UCSD-AML1 (cell line): Measurements from ENCODE around the gene PPP1R1A.

ENCODE experiments used
- DNase-seq: peaks from one replicate; lab custom pipeline; 2025; ENCODE audit not compliant: unreplicated experiment; lab: John Stamatoyannopoulos, UW

Gene PPP1R1A

DNA sequence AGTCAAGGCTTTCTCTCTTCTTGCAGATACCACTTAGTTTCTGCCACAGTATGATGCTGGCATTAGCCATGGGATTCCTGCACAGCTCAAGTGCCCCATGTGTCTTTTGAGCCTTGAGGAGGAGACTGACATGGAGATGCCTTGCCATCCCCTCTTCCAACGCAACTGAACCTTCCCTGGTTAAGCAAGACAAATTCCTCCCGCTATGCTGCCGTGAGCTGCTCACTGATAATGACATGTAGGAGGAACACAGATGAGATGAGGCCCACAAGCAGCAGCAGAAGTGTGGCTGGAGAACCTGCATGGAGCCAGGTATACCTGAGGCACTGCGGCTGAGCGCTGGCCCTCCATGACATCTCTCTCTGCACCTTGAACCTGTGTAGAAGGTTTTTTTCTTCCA is 15.4 kb upstream of the PPP1R1A start:
- no peak for DNase-seq

DNA sequence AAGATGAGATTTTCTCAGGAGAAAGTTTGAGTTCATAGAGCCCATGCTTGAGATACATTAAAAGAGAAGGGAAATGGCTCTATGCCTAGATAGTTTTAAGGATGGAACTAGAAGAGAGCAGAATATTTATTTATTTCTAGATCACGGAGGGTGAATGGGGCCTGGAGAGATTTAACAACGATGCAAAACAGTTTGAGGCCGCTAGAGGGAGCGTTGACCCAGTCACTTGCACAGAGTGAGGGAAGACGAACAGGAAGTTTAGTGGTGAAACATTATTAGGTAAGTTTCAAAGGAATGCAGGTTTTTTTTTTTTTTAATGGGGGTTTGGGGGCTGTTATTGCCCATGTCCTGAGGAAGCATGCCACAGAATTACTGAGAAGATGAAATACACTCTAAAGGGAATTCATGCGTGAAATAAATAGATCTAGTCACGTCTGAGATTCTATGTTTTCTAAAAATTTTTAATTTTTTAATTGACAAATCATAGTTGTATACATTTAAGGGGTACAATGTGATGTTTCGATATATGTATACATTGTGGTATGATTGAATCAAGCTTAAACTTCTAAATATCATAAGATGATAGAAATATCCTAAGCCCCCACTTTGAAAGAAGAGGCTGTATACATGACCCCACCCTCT is 14.8 kb upstream of the PPP1R1A start:
- DNase-seq: peak; percentile 41

DNA sequence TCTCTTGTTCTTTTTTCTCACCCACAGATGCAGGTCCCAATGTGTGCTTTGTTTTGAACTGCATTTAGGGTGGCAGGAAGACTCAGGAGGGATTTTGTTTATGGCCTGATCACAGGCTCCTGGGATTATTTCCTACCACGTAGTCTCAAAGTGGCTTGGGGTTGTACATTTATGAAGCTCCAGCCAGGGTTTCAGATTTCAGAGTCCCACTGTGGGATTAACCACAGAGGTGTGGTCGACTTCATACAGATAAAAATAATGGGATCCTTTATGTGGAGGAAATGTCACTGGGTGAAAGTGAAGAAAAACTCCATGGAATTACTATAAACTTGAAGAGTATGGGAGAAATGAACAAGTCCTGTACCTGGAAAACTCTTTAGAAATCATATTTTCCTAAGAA is 14.2 kb upstream of the PPP1R1A start:
- no peak for DNase-seq

DNA sequence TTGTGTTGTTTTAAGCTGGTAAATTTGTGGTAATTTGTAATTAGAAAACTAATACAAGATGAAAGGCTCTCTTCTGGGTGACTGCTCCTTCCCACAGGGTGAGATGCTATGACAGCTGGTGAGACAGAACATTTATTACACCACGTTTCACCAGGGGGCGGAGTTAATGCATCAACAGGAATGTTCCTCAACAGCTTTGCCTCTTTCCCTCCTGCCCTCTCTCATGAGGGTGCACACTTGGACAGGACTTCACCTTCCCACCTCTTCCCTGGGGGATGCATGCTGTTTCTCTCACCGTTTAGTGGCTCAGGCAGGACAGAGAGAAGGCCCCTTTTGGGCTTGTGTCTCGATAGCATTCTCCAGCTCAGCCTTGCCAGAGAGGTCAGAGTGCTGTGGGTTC is 13.4 kb upstream of the PPP1R1A start:
- DNase-seq: no peak

DNA sequence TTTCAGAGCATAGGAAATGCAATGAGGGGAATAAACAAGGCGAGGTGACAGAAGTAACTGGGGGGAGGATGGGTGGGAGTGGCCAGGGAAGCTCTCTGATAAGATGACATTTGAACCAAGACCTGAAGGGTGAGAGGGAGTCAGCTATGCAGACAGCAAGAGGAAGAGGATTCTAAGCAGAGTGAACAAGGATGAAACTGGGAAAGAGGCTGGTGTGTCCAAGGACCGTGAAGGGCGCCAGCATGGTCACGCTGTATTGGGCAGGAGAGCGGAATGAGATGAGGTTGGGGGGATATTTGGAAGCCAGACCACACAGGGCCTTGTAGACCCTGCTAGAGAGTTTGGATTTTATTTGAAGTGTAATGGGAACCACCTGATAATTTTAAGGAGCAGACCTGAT is 10.5 kb upstream of the PPP1R1A start:
- no peak for DNase-seq

DNA sequence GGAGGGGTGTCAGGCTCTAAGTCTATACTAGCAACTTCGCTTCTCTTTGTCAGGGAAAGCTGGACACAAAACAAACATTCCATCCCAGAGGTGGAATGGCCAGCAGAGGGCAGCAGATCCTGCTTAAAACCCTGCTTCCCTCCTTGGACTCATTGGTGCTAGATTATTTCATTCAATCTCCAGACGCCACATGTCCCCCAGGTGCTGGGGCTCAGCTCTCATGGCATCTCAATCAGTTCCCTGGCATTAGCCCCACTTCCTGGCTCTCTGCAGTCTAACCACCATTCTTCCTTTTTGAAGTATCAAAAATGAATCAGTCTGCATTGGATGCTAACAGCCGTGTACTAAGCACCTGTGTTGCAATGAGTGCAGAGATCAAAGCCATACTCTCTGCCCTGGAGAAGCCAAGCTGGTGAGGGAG is 8.1 kb upstream of the PPP1R1A start:
- DNase-seq: peak; percentile 63

DNA sequence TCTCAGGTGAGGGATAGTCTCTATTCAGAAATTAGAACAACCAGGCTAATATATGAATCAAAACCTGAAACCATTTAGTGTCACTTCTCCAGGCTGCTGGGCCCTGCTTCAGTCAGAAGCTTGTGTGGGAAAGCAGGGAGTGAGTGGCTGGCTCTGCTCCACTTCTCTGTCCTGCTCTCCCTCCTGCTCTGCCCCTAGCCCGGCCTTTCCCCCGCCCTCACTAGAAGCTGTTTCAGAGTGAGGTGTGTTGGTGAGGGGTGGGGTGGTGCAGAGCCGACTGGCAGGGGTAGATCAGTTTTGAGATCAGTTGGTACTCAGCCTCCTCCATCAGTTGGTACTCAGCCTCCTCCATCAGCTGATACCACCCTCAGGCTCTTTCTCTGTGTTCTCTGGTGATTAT is 7.0 kb upstream of the PPP1R1A start:
- DNase-seq: no peak

DNA sequence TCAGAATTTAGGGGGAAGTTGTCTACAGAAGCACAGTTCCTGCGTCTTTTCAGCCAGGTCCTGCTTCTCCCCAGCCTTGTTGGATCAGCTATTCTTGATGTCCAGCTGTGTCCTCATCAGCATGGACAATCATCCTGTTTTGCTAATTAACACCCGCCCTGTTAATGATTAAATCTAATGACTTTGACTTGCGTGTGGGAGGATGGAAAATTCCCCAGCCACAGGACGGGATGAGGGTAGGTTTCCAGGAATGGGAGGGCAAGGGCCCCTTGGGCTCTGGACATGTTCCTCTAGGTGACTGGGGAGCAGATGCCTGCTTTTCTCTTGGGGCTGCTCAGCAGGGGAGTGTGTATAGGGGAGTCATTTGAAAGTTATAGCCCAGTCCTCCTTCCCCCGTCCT is 5.3 kb upstream of the PPP1R1A start:
- DNase-seq: no peak

DNA sequence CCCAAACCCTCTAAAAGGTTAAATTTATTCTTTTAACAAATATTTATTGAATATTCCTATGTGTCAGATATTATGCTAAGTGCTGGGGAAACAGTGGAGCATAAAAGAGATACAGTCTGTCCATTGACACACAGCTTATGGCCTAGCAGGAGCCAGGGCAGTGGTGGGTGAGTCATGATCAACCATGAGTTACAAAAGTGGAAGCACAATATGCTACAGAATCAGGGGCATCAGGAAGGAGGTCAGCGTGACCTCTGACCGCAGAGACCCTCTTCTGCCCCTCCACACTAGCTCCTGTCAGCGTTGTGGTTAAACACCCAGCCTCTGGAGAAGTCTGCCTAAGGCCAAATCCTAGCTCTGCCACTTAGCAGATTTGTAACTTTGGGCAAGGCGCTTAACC is 4.7 kb upstream of the PPP1R1A start:
- DNase-seq: no peak

DNA sequence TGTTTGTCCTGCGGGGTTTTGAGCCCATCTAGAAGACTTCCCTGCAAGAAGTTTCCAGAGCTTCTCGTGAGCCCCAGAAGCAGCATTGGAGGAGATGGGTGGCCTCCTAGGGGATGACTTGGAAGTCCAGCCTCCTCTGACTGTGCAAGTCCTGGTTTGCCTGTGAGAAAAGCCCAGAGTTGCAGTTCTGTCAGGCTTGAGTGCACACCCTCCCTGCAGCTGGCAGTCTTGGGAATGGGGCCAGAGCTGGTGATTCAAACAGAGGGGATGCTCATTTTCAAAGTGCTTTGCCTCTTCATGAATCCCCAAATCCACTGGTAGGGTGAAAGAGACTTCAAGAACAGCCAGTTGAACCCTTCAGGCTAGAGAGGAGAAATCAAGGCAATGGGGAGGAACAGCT is 3.9 kb upstream of the PPP1R1A start:
- DNase-seq: no peak

DNA sequence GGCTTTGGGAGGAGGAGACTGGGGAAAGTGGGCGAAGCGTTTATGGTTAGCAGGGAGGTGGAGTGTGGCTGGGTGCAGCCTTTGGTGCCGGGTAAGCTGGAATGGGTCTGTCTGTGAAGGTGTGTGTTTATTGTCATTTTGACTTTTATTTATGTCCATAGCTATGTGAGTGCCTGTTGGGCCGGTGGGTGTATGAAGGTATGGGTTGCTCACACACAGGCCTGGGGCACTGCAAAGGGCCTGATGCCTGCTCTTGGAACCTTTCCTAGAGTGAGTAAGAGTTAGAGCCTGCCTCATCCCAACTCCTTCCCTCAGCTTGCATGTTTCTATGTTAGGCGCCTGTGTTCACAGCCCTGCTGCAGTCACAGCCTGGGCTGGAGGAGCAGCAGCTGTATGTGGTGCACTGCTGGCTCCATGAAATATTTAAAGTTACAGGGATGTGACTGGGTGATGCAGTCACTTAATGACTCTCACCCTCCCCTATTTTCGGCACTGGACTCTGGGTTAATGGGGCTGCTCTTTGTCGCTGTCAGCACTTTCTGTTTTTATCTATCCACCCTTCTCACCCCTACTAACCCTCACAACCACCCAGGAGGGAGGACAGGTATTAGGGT is 2.6 kb upstream of the PPP1R1A start:
- no peak for DNase-seq

DNA sequence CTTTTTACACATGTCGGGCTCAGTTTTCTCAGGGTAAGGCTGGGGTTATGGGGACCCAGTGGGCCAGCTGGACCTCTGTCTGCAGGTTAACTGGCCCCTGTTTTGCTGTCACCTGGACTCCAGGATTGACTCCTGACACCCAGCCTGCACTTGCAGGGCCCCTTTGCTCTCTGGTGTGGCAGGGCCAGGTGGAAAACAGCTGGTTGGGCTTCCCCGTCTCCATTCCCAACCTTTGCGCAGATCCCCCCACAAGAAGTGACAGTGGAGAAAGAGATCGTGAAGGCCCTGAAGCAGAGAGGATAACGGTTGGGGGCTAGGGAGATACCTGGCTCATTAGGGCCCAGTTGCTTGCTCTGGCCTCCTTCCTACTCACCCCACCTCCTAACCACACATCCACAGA is 1.5 kb upstream of the PPP1R1A start:
- DNase-seq: no peak

DNA sequence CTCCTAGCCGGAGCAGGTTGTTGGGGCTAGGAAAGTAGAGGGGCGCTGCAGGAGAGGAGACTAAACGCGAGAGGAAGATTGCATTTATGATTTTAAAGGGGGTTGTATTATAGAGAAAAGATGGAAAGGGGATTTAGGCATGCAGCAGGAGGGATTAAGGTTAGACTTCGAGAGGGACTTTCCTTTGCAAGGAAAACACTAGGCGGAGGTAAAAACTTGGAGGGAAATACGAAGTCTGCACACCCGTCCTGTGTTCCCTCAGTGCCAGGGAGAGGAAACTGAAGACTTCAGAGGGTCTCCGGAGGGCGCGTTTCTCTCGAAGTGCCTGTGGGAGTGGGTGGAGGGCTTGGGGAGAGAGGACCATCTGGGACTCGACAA is 420 bp upstream of the PPP1R1A start:
- DNase-seq: no peak

DNA sequence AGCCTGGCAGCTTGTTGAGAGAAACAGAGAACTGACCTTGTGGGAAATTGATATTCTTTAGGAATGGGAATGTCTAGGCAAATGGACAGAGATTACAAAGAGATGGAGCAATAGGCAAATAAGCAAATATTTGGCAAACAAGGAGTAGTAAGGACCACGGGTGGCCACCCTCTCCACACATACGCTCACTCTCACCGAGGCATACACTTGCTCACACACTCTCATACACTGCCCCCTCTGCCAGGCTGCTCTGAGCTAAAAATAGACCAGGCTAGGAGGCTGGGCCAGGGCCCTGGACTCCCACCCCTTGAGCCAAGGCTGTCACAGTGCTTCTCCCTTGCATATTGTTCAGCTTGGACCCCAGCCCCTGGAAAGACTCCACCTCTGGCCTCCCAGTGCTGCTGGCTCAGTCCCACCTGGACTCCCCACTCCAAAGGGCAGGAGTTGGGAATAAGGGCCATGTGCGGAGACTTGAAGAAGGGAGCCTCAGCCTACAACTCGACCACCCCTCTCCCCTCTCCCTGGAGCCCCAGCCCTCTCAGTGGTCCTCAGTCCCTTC is 1.1 kb downstream of the PPP1R1A start:
- no peak for DNase-seq

DNA sequence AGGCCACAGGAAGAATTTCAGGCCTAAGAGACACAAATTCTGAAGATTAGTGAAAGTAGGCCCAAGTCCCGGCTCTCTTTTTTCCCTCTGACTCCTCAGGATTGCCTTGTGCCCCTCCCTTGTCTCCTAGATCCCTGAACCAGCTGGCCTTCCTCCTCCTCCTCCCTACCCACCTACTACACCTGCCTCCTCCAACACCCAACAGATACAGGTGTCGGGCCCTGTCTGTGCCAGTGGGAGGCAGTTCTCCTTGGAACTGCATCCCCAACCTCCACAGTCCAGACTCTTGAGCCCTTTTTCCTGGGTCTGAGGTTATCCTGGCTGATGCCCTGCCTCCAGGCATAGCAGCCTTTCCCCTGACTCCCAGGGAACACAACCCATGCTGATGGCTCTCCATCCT is 1.8 kb downstream of the PPP1R1A start:
- no peak for DNase-seq

DNA sequence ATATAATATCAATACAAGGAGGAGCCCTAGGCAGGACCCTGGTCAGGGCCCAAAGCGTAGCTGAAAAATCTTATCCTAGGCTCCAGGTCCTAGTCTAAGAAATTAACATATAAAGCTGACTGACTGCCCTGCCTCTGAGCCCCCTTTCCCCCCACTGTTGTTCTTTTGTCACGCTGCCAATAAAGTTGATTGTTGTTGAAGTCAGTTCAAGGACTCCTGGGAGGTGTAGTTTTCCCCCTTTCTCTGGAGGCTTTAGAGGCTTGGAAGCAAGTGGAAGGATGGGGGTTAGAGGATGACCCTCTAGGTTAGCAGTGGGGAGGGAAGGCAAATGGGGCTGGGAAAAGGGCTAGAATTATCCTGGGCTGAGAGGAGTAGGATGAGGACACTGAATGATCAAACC is 3.2 kb downstream of the PPP1R1A start:
- no peak for DNase-seq

DNA sequence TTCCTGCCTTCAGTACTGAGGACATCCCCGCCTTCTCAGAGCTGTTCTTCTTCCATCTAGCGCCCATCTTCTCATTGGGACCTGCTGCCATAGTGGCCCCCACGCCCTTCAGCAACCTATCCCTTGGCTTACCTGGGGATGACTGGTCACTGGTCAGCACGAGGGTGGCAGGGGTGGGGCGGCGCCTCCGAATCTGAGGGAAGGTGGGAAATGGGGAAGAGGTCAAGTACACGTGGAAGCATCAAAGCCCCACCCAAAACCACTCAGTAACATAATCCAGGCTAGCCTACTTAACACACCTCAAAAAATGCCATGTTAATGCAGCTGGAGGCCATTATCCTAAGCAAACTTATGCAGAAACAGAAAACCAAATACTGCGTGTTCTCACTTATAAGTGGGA is 4.3 kb downstream of the PPP1R1A start:
- no peak for DNase-seq

DNA sequence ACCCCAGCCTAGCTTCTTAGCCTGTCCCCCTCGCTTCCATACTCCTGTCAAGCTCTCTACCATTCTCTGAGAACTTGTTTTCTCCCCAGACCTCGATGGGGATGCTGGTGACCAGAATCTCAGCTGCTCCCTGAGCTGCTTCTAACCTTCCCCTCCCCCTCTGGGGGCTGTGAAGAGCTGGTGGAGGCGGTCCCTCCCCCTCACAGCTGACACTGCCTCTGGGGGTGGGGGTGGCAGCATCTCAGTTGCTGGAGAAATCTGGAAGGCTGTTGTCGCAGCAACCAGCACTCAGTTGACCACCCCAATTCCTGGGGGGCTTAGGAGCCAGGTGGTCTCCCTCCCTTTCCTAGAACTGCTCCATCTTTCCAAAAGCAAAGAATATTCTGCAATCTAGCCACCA is 4.7 kb downstream of the PPP1R1A start:
- no peak for DNase-seq

DNA sequence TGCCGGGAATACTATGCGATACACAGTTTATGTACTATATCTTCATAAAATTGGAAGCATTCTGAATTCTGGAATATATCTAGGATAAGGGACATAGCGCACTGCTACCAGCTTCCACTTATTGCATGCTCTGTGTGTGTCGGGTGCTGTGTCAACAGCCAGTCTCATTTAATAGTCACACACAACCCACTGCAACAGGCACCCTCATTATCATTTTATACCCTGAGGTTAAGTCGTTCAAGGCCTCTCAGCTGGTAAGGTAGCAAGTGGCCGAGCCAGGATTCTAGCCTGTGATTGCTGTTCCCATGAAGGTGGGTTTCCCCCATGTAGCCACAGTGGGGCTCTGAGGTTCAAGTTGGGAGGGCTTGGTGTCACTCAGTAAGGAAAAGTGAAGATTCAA is 7.0 kb downstream of the PPP1R1A start:
- no peak for DNase-seq

DNA sequence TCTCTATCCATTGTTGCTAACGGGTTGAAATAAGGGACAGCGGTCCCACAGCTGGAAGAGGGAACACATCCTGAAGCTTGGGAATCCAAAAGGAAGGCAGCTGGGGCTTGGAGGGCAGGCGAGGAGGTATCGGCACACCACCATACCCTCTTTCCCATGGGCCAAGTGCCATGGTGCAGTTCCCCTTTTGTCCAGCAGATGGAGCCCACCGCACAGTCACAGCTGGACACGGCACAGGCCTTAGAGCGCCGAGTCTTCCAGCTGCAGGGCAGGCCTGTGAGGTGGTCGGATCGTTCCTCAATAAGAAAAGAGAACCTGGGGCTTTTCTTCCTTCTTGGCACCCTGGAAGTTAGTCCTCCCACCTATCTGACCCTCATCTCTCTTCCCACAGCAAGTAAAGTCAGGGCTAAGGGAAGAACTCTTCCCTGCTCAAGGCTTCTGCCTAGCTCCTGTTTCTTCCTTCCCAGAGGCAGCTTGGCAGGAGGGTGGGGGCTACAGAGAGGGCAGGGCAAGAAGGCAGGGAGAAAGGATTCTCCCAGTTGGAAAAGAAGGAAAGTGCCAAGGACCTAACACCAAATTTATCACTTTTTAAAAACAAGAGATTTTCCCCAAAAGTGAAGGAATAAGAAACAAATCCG is 8.6 kb downstream of the PPP1R1A start:
- peak; percentile 82 for DNase-seq

DNA sequence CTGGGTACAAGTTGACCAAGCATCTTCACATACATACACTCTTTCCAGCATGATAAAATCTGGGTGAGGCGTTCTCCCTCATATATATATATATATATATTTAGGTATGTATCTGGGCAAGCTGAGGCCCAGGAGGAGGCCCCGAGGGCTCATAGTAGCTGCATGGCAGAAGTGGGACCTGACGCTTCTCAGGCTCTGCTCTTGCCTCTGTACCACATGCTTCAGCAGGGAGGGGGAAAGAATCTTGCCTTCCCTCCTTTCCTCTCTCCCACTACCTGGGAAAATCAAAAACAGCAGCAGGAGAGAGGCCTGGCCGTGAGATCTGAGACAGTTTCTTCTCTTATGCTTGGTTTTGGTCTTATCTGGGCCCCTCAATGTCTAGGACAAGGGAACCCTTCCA is 9.2 kb downstream of the PPP1R1A start:
- no peak for DNase-seq

DNA sequence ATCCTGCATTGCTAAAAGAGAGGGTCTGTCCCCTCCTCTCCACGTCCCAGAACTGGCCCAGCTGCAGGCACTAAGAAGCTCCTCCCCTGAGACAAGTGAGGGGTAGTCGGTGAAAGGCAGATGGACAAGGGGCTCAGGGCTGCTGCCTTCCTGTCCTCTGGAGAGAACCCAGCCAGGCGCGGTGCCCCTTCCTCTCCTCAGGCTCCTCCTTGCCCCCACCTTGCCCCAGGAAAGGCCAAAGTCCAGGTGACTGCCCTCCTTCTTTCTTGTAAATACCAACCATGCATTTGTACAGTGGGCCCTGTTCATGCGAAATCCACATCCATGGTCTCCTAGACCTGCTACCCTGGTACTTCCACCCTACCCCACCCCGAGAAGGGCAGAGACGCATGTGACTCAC is 9.7 kb downstream of the PPP1R1A start:
- DNase-seq: no peak

DNA sequence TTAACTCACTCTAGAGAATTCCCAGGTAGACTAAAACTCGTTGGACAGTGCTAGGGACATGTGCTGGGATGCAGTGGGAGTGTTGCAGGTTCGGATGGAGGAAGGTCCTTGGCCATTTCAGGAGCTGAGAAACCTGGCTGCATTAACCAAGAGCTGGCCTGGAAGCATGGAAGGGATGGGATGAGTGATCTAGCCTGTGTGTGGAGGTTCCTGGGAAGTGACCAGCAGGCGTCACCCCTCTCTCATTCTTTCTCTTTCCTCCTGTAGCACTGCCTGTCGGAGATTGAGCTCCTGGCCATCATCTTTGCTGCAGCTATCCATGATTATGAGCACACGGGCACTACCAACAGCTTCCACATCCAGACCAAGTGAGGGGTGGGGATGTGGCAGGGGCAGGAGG is 15.6 kb downstream of the PPP1R1A start:
- no peak for DNase-seq
